ENCODE data around the gene NBPF20.
"Not testable (repeated sequence)": the region's sequence is repeated elsewhere in the genome, so short reads cannot be mapped to it uniquely, and the experiment has no call there.

The NBPF20 gene

GRCh38 chr1:145429329-145429728, 3.9 kb upstream of the NBPF20 start:
- not testable (repeated sequence) for DNase-seq

- peak; percentile 7 for DNase-seq
Measured at GRCh38 chr1:145424612-145425435, 579 bp downstream of the NBPF20 start.

GRCh38 chr1:145415149-145415548, 10.3 kb downstream of the NBPF20 start:
- not testable (repeated sequence) for DNase-seq

GRCh38 chr1:145407266-145407665, 18.1 kb downstream of the NBPF20 start:
- not testable (repeated sequence) for DNase-seq

GRCh38 chr1:145404949-145405348, 20.5 kb downstream of the NBPF20 start:
- not testable (repeated sequence) for DNase-seq

GRCh38 chr1:145400701-145401100, 24.7 kb downstream of the NBPF20 start:
- not testable (repeated sequence) for DNase-seq

Measured in hematopoietic multipotent progenitor cell treated with erythropoietin and hydrocortisone succinate and interleukin-3 and kit ligand, for 6 days (in vitro differentiated cells).